Testis (tissue), 2 donors: ENCODE results near the gene PCDHA7.

ENCODE experiments used
- POLR2A ChIP-seq: fragments of 450-650 bp; IDR thresholded peaks from one replicate; pipeline ENCODE4 v1.6.1; 2017; ENCODE audit warnings: antibody characterized with exemption, mild to moderate bottlenecking, moderate library complexity
- TF ChIP-seq, protein P1 (sequence below), 3 experiments: fragments of 450-650 bp in 2 of 3; fragments of 200-600 bp in 1 of 3; sonication (generic) in 1 of 3; IDR thresholded peaks; one replicate each; pipeline ENCODE4 v1.5.1; 2016 to 2019; ENCODE audit warnings: antibody characterized with exemption in 3 of 3, mild to moderate bottlenecking in 2 of 3, moderate library complexity in 1 of 3

DNA sequence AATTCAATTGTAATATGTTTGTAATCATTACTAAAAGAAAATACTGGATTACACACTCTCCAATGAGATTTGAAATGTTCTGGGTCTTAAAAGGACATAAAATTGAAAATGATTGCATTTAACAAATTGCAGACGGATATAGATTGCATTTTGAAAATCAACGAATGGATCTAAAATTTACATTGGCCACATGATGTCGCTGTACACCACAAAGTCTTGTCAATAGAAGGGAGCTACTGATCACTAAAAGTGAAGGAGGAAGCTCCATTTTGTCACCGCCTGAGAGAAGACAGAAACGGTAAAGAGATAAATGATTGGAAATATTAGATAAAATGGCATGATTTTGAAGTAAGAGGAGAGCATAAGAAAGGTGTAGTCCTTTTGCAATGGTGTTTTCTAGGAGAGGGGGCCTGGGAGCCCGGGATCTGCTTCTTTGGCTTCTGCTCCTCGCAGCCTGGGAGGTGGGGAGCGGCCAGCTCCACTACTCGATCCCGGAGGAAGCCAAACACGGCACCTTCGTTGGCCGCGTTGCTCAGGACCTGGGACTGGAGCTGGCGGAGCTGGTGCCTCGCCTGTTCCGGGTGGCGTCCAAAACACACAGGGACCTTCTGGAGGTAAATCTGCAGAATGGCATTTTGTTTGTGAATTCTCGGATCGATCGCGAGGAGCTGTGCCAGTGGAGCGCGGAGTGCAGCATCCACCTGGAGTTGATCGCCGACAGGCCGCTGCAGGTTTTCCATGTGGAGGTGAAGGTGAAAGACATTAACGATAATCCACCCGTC, 48.0 kb upstream of the PCDHA7 start, which contains the start of gene PCDHA1:
- TF ChIP-seq, protein P1, sequence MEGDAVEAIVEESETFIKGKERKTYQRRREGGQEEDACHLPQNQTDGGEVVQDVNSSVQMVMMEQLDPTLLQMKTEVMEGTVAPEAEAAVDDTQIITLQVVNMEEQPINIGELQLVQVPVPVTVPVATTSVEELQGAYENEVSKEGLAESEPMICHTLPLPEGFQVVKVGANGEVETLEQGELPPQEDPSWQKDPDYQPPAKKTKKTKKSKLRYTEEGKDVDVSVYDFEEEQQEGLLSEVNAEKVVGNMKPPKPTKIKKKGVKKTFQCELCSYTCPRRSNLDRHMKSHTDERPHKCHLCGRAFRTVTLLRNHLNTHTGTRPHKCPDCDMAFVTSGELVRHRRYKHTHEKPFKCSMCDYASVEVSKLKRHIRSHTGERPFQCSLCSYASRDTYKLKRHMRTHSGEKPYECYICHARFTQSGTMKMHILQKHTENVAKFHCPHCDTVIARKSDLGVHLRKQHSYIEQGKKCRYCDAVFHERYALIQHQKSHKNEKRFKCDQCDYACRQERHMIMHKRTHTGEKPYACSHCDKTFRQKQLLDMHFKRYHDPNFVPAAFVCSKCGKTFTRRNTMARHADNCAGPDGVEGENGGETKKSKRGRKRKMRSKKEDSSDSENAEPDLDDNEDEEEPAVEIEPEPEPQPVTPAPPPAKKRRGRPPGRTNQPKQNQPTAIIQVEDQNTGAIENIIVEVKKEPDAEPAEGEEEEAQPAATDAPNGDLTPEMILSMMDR (IDR thresholded peaks at IDR 0.05): no peak
- TF ChIP-seq POLR2A: no peak
